Measurements from ENCODE around the gene CDC42BPA.

The CDC42BPA gene

GRCh38 chr1:227335242-227336020, 17.1 kb upstream of the CDC42BPA start:
- DNase-seq (ENCODE audit: low read depth in 2 of 2), result no peak

- DNase-seq (ENCODE audit: low read depth in 2 of 2), result no peak
Measured at GRCh38 chr1:227333423-227333822, 15.1 kb upstream of the CDC42BPA start.

GRCh38 chr1:227330279-227331076, 12.2 kb upstream of the CDC42BPA start:
- DNase-seq (ENCODE audit: low read depth in 2 of 2), result no peak

DNA sequence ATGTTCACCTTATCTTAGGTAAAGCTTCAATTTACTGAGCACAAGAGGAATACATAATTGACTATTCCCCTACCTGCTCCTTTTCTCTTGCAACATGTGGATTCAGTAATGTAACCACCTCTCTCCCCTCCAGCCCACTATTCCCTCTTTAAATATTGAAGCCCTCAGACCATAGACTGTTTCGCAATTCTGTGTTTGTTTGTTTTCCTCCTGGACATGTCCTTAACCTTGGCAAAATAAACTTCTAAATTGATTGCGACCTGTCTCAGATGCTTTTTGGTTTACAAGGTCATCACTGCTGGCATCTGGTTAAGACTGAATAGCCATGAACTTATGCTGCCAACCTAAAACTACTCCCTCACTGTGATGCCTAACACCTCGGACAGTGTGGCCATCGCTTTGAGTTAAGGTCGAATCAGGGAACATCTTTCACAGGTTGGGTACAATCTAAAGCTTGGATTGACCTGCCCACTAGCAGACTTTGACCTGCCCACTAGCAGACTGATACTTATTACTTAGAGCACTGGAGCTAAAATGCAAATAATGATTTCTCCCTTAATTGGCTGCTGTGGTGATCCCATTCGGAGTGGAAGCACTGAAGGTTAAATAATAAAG, 10.2 kb upstream of the CDC42BPA start:
- no peak for DNase-seq (ENCODE audit: low read depth in 2 of 2)

DNA sequence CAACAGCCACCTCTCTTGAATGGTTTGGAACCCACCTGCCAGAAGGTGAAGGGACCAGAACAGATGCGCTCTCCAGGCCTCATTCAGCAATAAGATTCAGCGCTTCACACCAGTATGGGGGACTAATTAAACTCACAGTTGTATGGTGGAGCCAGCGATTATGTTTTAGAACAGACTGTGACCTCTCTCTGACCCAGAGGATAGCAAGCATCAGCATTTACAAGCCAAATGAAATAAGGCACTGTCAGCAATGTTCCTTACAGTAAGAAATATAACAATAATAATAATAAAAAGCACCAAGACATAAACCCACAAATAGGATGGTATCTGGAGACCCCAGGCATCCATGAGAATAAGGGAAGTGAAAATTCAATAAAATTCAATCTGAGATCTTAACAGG, 6.9 kb upstream of the CDC42BPA start:
- DNase-seq (ENCODE audit: low read depth in 2 of 2), result no peak

GRCh38 chr1:227323967-227324268, 5.6 kb upstream of the CDC42BPA start:
- no peak for DNase-seq (ENCODE audit: low read depth in 2 of 2)

DNA sequence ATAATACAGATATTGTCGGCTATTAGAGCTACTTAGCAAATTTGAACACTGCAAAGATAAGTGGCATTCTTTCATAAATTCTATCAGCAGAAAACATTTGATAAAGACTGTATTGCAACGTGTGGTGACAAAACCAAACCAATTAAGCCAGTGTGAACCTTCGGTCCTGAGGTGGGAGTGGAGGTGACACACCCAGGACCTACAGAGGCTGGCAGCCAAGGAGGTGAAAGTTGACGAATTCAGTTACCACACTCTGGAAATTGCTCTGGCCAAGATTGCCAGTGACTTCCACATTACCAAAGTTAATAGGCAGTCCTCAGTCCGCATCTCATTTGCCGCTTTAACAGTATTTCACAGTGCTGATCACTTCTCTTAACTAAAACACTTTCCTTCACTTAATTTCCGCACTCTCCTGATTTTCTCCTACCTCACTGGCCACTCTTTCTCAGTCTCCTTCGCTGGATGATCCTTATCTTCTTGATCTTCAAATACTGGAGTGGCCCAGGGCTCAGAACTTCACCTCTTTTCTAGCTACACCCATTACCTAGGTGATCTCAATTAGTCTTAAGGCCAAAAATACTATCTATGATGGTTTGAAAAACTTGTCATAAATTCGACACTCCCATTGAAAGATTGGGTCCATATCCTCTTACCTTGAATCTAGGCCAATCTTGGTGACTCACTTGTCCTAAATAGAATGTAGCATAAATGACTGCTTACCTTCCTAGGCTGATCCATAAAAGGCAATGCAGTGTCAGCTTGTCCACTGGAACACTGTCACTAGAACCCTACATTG, 5.1 kb upstream of the CDC42BPA start:
- DNase-seq (ENCODE audit: low read depth in 2 of 2), result no peak

GRCh38 chr1:227322376-227322775, 4.1 kb upstream of the CDC42BPA start:
- DNase-seq (ENCODE audit: low read depth in 2 of 2), result no peak

DNA sequence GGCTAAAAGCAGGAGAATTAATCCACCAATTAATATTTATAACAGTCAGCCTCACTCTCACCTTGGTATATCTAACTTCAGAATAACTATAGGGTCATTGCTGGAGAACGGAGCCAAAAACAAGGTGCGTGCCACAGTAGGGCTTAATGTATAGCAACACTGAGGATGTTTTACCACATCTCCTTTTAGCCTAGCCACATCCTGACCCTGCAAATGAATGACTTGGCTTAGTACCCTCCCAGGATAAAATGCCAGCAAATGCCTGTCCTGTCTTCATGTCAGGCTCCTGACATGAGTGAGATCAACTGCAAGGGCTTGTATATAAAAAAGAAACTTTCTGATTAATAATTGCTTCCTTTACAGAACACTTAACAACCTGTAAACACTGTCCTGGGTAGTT, 2.7 kb upstream of the CDC42BPA start:
- no peak for DNase-seq (ENCODE audit: low read depth in 2 of 2)

DNA sequence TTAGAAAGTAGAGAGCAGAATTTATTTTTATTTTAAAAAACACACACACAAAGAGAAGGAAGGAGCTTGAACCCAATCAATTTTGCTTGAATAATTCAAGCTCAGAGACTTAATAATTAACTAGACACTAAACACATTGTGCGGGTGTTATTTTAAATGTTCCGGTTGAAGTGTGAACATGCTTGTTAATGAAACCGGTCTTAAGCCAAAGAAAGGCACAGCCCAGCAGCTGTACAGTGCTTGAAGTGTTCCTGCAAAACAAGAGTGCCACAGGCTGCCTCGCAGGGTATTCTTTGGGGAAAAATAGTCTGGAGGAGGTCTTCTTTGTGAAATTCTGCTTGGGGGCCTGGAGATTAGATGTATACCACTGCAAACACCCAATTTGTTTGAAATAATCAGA, 2.2 kb upstream of the CDC42BPA start:
- DNase-seq (ENCODE audit: low read depth in 2 of 2), result no peak

GRCh38 chr1:227318853-227319607, 738 bp upstream of the CDC42BPA start:
- no peak for DNase-seq (ENCODE audit: low read depth in 2 of 2)

GRCh38 chr1:227317523-227318015, 723 bp downstream of the CDC42BPA start:
- DNase-seq (ENCODE audit: low read depth in 2 of 2), result peak in 1 of 2 donors; percentile 0

DNA sequence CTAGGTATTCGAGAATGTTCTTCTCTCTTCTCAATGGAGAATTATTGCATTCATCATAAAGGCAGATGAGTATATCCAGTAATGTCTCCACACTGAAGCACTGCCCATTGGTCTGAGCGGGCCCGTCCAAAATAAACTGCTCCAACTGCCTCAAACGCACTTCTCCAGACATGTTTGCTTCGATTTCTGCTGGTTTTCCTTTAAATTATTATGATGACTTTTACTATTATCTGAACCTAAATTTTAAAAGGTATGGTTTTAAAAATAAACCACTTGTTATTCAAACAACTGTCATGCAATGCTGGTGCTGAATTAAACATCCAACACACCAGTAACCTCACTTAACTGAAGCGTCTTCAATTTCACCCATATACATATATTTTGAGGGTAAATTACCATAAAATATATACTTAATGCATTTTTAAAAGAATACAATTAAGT, 1.3 kb downstream of the CDC42BPA start:
- DNase-seq (ENCODE audit: low read depth in 2 of 2), result no peak

DNA sequence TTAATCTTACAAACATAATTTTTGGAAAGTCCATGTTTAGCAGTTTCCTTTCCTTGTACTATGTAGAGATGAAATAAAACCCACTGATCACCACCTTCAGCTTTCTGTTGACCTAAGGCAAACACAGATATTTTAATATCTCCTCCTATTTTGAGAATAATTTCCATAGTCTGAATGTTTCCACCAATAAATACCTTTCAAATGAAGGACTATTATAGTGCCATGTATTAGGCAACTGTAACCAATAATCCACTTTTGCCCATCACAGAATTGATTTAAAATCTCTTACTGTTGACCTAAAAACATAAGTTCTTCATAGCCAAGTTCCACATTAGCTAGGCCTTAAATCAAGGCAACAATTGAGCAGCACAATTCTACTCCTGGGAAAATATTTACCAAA, 1.8 kb downstream of the CDC42BPA start:
- no peak for DNase-seq (ENCODE audit: low read depth in 2 of 2)

DNA sequence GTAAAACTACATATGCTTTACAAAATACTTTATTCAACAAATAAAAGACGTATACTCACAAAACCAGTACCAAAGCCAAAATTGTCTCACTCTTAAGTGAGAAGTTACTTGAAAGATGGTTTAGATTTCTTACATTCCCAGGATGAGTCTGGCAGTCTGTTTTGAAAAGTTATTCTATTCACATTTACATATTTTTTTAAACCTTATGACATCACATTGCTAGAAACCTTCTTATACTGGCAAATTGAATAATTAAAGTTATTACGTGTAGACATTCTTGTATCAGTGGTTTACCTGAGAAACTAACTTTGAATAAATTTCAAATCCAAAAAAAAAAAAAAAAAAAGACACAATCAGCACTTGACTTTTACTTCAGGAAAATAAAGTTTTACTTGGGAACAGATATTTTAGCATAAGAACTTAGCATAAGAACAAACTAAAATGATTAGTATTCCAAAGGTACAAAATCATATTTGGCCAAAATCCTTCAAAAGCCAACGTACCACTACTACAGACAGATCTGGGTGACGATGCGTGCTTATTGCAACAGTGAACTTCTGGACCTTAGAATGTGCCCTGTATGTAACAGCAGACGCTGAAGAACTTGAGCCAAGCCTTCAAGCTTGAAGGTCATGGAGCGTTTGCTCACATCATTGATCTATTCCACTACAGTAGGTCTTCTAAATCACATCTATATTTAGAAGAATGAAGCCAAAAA, 2.5 kb downstream of the CDC42BPA start:
- DNase-seq (ENCODE audit: low read depth in 2 of 2), result no peak

GRCh38 chr1:227314014-227314848, 4.1 kb downstream of the CDC42BPA start:
- DNase-seq (ENCODE audit: low read depth in 2 of 2), result no peak

GRCh38 chr1:227312361-227313025, 5.8 kb downstream of the CDC42BPA start:
- DNase-seq (ENCODE audit: low read depth in 2 of 2), result no peak

GRCh38 chr1:227311389-227312001, 6.8 kb downstream of the CDC42BPA start:
- DNase-seq (ENCODE audit: low read depth in 2 of 2), result no peak

All from activated CD4-positive, alpha-beta T cell treated with anti-CD3 and anti-CD28 coated beads for 24 hours (primary cell).